HepG2 (cell line): ENCODE results near the gene ZBTB7B. TPM values are rescaled to one million over a fixed set of nuclear protein-coding genes. Genes with fewer than 3 reads are reported as not detected.

Source experiments
- ATAC-seq: fragments of 200-7000 bp; cut with Tn5 transposase; 3 replicates; pipeline ENCODE4 v1.9.1; 2020; ENCODE audit warnings: mild to moderate bottlenecking, moderate library complexity
- BruUV-seq: library from RNA; stranded (reverse); fragments of 400-500 nt; replicated peaks from 2 replicates; lab custom pipeline; 2021; lab: Mats Ljungman, UMichigan
- CTCF ChIA-PET: fragments of 300-600 bp; formaldehyde crosslinking; extraction: SDS; loops from one replicate; lab custom pipeline; 2021; ENCODE audit warnings: low total read pairs, inconsistent platforms, low intra/inter-chr PET ratio; lab: Yijun Ruan, JAX
- POLR2A ChIA-PET: fragments of 350-600 bp; sonication (Branson Sonifier 250); formaldehyde crosslinking; loops from one replicate; lab custom pipeline; 2020; ENCODE audit warnings: antibody characterized with exemption, inconsistent platforms; lab: Yijun Ruan, JAX
- DNase-seq: peaks from one replicate; pipeline ENCODE4 v3.0.0-alpha.2; 2015; ENCODE audit warnings: low spot score
- FAIRE-seq: peaks from 3 replicates; lab custom pipeline; 2011; peaks lifted over from hg19 to GRCh38; lab: Jason Lieb, UNC
- H2AFZ ChIP-seq: one replicate; pipeline ENCODE4 v1.6.1; 2011; ENCODE audit warnings: low read length, inconsistent platforms
- H3K27ac ChIP-seq: fragments of 300-600 bp; 3 replicates; pipeline ENCODE4 v1.8.0; 2011; ENCODE audit warnings: mixed run types, mild to moderate bottlenecking, mixed read lengths, low read length, inconsistent platforms; ENCODE audit not compliant: insufficient read depth; ENCODE audit errors: extremely low read length
- H3K27me3 ChIP-seq, 2 experiments: fragments of 200-600 bp in 1 of 2; 2 replicates in 1 of 2; 3 replicates in 1 of 2; pipeline versions ENCODE4 v1.6.0 to v1.8.0; 2011; ENCODE audit warnings: low read length in 2 of 2, mild to moderate bottlenecking in 2 of 2, moderate library complexity in 2 of 2, inconsistent platforms in 1 of 2; ENCODE audit not compliant: insufficient read depth in 2 of 2, control insufficient read depth in 1 of 2
- H3K36me3 ChIP-seq, 2 experiments: fragments of 200-600 bp in 1 of 2; replicated peaks in 1 of 2; 2 replicates in 1 of 2; 3 replicates in 1 of 2; pipeline versions ENCODE4 v1.5.1 to v1.8.0; 2011; ENCODE audit warnings: low read length in 2 of 2, inconsistent platforms in 1 of 2; ENCODE audit not compliant: insufficient read depth in 2 of 2, control insufficient read depth in 1 of 2
- H3K4me1 ChIP-seq: 2 replicates; pipeline ENCODE4 v1.5.1; 2012; ENCODE audit warnings: low read length, inconsistent platforms; ENCODE audit not compliant: insufficient read depth
- H3K4me2 ChIP-seq: 2 replicates; pipeline ENCODE4 v1.6.0; 2011; ENCODE audit warnings: low read depth, low read length, inconsistent platforms
- H3K4me3 ChIP-seq, 3 experiments: fragments of 200-600 bp in 1 of 3; sonication (generic), shearing (Covaris generic) in 1 of 3; replicated peaks in 1 of 3; 2 replicates each; pipeline ENCODE4 v1.5.1; 2011 to 2016; ENCODE audit warnings: low read length in 3 of 3, inconsistent platforms in 2 of 3, low read depth in 2 of 3, mild to moderate bottlenecking in 2 of 3, control low read depth in 1 of 3, mixed read lengths in 1 of 3; ENCODE audit not compliant: insufficient read depth in 1 of 3
- H3K79me2 ChIP-seq: one replicate; pipeline ENCODE4 v1.6.1; 2011; ENCODE audit warnings: low read length, inconsistent platforms; ENCODE audit not compliant: insufficient read depth
- H3K9ac ChIP-seq: 2 replicates; pipeline ENCODE4 v1.6.0; 2011; ENCODE audit warnings: mild to moderate bottlenecking, low read depth, low read length, inconsistent platforms; ENCODE audit not compliant: insufficient read depth
- H3K9me3 ChIP-seq: 2 replicates; pipeline ENCODE4 v1.5.1; 2012; ENCODE audit warnings: mild to moderate bottlenecking, low read length
- H4K20me1 ChIP-seq: 2 replicates; pipeline ENCODE4 v1.6.0; 2011; ENCODE audit warnings: inconsistent platforms, mild to moderate bottlenecking, low read length, moderate library complexity; ENCODE audit not compliant: insufficient read depth
- ATRX ChIP-seq: sonication (generic); formaldehyde crosslinking; IDR thresholded peaks from 2 replicates; pipeline ENCODE4 v1.4.0; 2020; ENCODE audit warnings: missing genetic modification reagents, borderline replicate concordance
- NR2F6 ChIP-seq, 2 experiments: IDR thresholded peaks; 2 replicates each; pipeline ENCODE4 v1.6.1; 2016; ENCODE audit warnings: antibody characterized with exemption in 1 of 2, mild to moderate bottlenecking in 1 of 2
- RBM39 ChIP-seq: fragments of 200-400 bp; formaldehyde crosslinking; IDR thresholded peaks from one replicate; pipeline ENCODE4 v1.6.1; 2018; ENCODE audit warnings: antibody characterized with exemption, mild to moderate bottlenecking, low read depth, low read length; ENCODE audit not compliant: poor library complexity, severe bottlenecking
- ZFP90 ChIP-seq: sonication (generic); formaldehyde crosslinking; IDR thresholded peaks from 2 replicates; pipeline ENCODE4 v1.8.0; 2022; ENCODE audit warnings: missing genetic modification reagents, mild to moderate bottlenecking, inconsistent platforms, borderline replicate concordance
- ZNF280D ChIP-seq: sonication (generic); formaldehyde crosslinking; IDR thresholded peaks from 2 replicates; pipeline ENCODE4 v1.5.1; 2020; ENCODE audit warnings: mild to moderate bottlenecking, missing genetic modification reagents
- ZNF547 ChIP-seq: sonication (generic); formaldehyde crosslinking; IDR thresholded peaks from 2 replicates; pipeline ENCODE4 v1.5.1; 2020; ENCODE audit warnings: mild to moderate bottlenecking, missing genetic modification reagents
- ZNF687 ChIP-seq: sonication (generic); formaldehyde crosslinking; IDR thresholded peaks from 2 replicates; pipeline ENCODE4 v1.5.1; 2020; ENCODE audit warnings: mild to moderate bottlenecking, missing genetic modification reagents, moderate library complexity
- ZNF850 ChIP-seq: sonication (generic); formaldehyde crosslinking; conservative IDR thresholded peaks from 2 replicates; pipeline ENCODE4 v1.9.0; 2021; ENCODE audit warnings: mild to moderate bottlenecking, missing genetic modification reagents
- WGBS: methylation state at CpG from one replicate; pipeline ENCODE4 v1.1.6; 2017; ENCODE audit warnings: low lambda C conversion rate; 5-methylcytosine and 5-hydroxymethylcytosine counted together
- in situ Hi-C: cut with HindIII; loops from 2 replicates; pipeline ENCODE4 v1.10.0; 2017; ENCODE audit warnings: low pct_unique_long_range_greater_than_20kb; ENCODE audit not compliant: extremely low pct_ligation_motif_present
- intact Hi-C: fragments of 100-400 bp; cut with micrococcal nuclease; formaldehyde crosslinking; loops from one replicate; pipeline ENCODE4 v1.10.0; 2022; ENCODE audit not compliant: unreplicated experiment
- polyA plus RNA-seq, 8 experiments: library from polyadenylated mRNA; depleted of rRNA in 3 of 8; stranded (reverse) in 7 of 8; unstranded in 1 of 8; fragments of >200 nt; fragmentation: Illumina TruSeq in 4 of 8; extraction: Trizol in 4 of 8; gene quantifications; 2 replicates each; pipeline versions ENCODE4 v1.2.1 to v1.2.3, GENCODE V29; 2011 to 2016; ENCODE audit warnings: low read depth in 4 of 8, missing spikeins in 1 of 8, mixed read lengths in 1 of 8; ENCODE audit not compliant: insufficient read depth in 1 of 8
- total RNA-seq, 5 experiments: library from RNA; depleted of rRNA; stranded (reverse); fragments of >200 nt; fragmentation: Illumina TruSeq; extraction: Trizol; gene quantifications; 2 replicates each; pipeline ENCODE4 v1.2.3, GENCODE V29; 2016; ENCODE audit warnings: low read depth in 1 of 5

The ZBTB7B gene
- total and polyA plus RNA-seq, 2 of the 13 experiments (the other 11 are each of a cell fraction or from before 2014, with no cell fraction given): 15.5 to 17.5 TPM

- peaks cover 12% of the 10 kb centered on the region for H3K79me2 ChIP-seq
- peak overlapping the region; percentile 40 for H3K27ac ChIP-seq
Measured at GRCh38 chr1:155012776-155013602, 10.4 kb downstream of the ZBTB7B start.

More at GRCh38 chr1:155012776-155013602, 10.4 kb downstream of the ZBTB7B start:
- intact Hi-C loops (no loop called here), in situ Hi-C loops (no loop called here)
- TF ChIP-seq RBM39: no peak
- no peak for TF ChIP-seq ATRX
- TF ChIP-seq ZNF280D: no peak
- no peak for TF ChIP-seq ZNF850 (CRISPR knock-in tag)
- TF ChIP-seq ZNF687 (CRISPR knock-in tag): peak; percentile 23; the same call in 1 of the 2 replicates
- TF ChIP-seq ZNF547: no peak
- 0 out of 2 replicates have a peak, but pooled peaks have one; percentile 27 for TF ChIP-seq ZFP90 (CRISPR knock-in tag)
- no peak for TF ChIP-seq NR2F6 (IDR thresholded peaks at IDR 0.05)
- 0 out of 2 replicates have a peak, but pooled peaks have one; percentile 13 for TF ChIP-seq NR2F6 (CRISPR knock-in tag; IDR thresholded peaks at IDR 0.05)
- Histone ChIP-seq H3K9me3 (no peaks in the 10 kb centered on the region), H3K9ac (no peak overlapping the region), H2AFZ (no peak overlapping the region), H3K4me1 (peaks cover 67% of the 10 kb centered on the region), H3K4me2 (no peak overlapping the region), H3K4me3 (no peak overlapping the region), H4K20me1 (peaks cover 8% of the 10 kb centered on the region; the same call in 1 of the 2 replicates), H3K27me3 (no peaks in the 10 kb centered on the region), H3K36me3 (peaks cover 9 to 33% of the 10 kb centered on the region in 2 experiments; a peak in 4 of 5 replicates)
- BruUV-seq: no TSS peak
- no peak for DNase-seq
- no peak for FAIRE-seq
- WGBS: 38% methylated on average over 1 of the region's 3 CpGs
- POLR2A ChIA-PET: interaction anchor here (2.1 to 8.2 kb wide), 2 partner anchors 11 to 40 kb away, joined by 9 to 90 read pairs; partner anchors contain the start of gene ZBTB7B
- CTCF ChIA-PET: no interaction called here
- no peak for ATAC-seq
